DMS114 treated with DMSO at 0.1 percent for 48 hours (cell line): ENCODE data around the gene GP1BB.

Experiments used
- DNase-seq: peaks from one replicate; lab custom pipeline; 2025; ENCODE audit not compliant: unreplicated experiment; lab: John Stamatoyannopoulos, UW

The GP1BB gene

GRCh38 chr22:19739911-19740449 lies 16.6 kb downstream of the GP1BB start:
- no peak for DNase-seq

- no peak for DNase-seq
Observed at GRCh38 chr22:19740586-19740985, 17.2 kb downstream of the GP1BB start.

- no peak for DNase-seq
Observed at GRCh38 chr22:19741053-19741452, 17.7 kb downstream of the GP1BB start.

GRCh38 chr22:19742160-19743066 lies 19.1 kb downstream of the GP1BB start:
- DNase-seq, result no peak

- DNase-seq, result no peak
Observed at GRCh38 chr22:19743081-19743480, 19.7 kb downstream of the GP1BB start.

GRCh38 chr22:19743651-19744050 lies 20.3 kb downstream of the GP1BB start:
- no peak for DNase-seq

GRCh38 chr22:19744350-19745006 lies 21.1 kb downstream of the GP1BB start:
- no peak for DNase-seq

GRCh38 chr22:19745155-19746101 lies 22.1 kb downstream of the GP1BB start:
- DNase-seq, result no peak

- no peak for DNase-seq
Observed at GRCh38 chr22:19746726-19747125, 23.4 kb downstream of the GP1BB start.

GRCh38 chr22:19747551-19747950 lies 24.2 kb downstream of the GP1BB start:
- no peak for DNase-seq

- DNase-seq, result no peak
Observed at GRCh38 chr22:19748139-19748538, 24.8 kb downstream of the GP1BB start.

- no peak for DNase-seq
Observed at GRCh38 chr22:19748991-19749664, 25.8 kb downstream of the GP1BB start.

- DNase-seq, result no peak
Observed at GRCh38 chr22:19749876-19750275, 26.5 kb downstream of the GP1BB start.

GRCh38 chr22:19750507-19751490 lies 27.5 kb downstream of the GP1BB start:
- DNase-seq, result no peak

GRCh38 chr22:19751497-19752245 lies 28.3 kb downstream of the GP1BB start:
- DNase-seq, result no peak

GRCh38 chr22:19753090-19753842 lies 29.9 kb downstream of the GP1BB start:
- DNase-seq, result no peak

- DNase-seq, result no peak
Observed at GRCh38 chr22:19753996-19754700, 30.8 kb downstream of the GP1BB start.
